GM12878 (cell line): Measurements from ENCODE around the gene TRIM68. TPM values are rescaled to one million over a fixed set of nuclear protein-coding genes. Genes with fewer than 3 reads are reported as not detected.

ENCODE experiments used
- ATAC-seq: fragments of 200-7000 bp; cut with Tn5 transposase; 3 replicates; pipeline ENCODE4 v1.9.1; 2020; ENCODE audit warnings: mild to moderate bottlenecking, moderate library complexity
- BruUV-seq: library from RNA; stranded (reverse); fragments of 400-500 nt; replicated peaks from 2 replicates; lab custom pipeline; 2021; lab: Mats Ljungman, UMichigan
- CTCF ChIA-PET: fragments of 300-600 bp; sonication (Branson Sonifier 250); formaldehyde crosslinking; extraction: SDS; loops from one replicate; lab custom pipeline; 2021; ENCODE audit warnings: inconsistent platforms; lab: Yijun Ruan, JAX
- POLR2A ChIA-PET: fragments of 350-600 bp; formaldehyde crosslinking; extraction: SDS; loops from one replicate; lab custom pipeline; 2021; ENCODE audit warnings: inconsistent platforms; lab: Charles Lee
- RAD21 ChIA-PET: fragments of 300-600 bp; sonication (Branson Sonifier 250); formaldehyde crosslinking; loops from one replicate; lab custom pipeline; 2023; ENCODE audit warnings: antibody characterized with exemption; ENCODE audit not compliant: unreplicated experiment; lab: Charles Lee
- SMC1A ChIA-PET: fragments of 300-600 bp; sonication (Branson Sonifier 250); formaldehyde crosslinking; loops from one replicate; lab custom pipeline; 2023; ENCODE audit not compliant: unreplicated experiment, uncharacterized antibody; lab: Charles Lee
- DNase-seq: peaks from one replicate; pipeline ENCODE4 v3.0.0-alpha.2; 2011; ENCODE audit warnings: low read depth, low spot score
- FAIRE-seq: peaks from 3 replicates; lab custom pipeline; 2011; peaks lifted over from hg19 to GRCh38; lab: Jason Lieb, UNC
- H2AFZ ChIP-seq: 2 replicates; pipeline ENCODE4 v1.6.0; 2011; ENCODE audit warnings: low read depth, low read length, control low read depth; ENCODE audit not compliant: control insufficient read depth
- H3K27ac ChIP-seq: 2 replicates; pipeline ENCODE4 v1.5.1; 2011; ENCODE audit warnings: control low read depth; ENCODE audit not compliant: control insufficient read depth, insufficient read depth
- H3K27me3 ChIP-seq, 2 experiments: replicated peaks in 1 of 2; 2 replicates each; pipeline versions ENCODE4 v1.6.0 to v1.6.1; 2011; ENCODE audit warnings: low read length in 1 of 2; ENCODE audit not compliant: control insufficient read depth in 2 of 2, insufficient read depth in 2 of 2
- H3K36me3 ChIP-seq, 2 experiments: 2 replicates each; pipeline ENCODE4 v1.5.1; 2011; ENCODE audit warnings: low read length in 1 of 2; ENCODE audit not compliant: control insufficient read depth in 2 of 2, insufficient read depth in 2 of 2
- H3K4me1 ChIP-seq: 2 replicates; pipeline ENCODE4 v1.6.1; 2011; ENCODE audit warnings: mild to moderate bottlenecking, low read length, moderate library complexity, mixed read lengths; ENCODE audit not compliant: control insufficient read depth, insufficient read depth
- H3K4me2 ChIP-seq: 2 replicates; pipeline ENCODE4 v1.6.0; 2011; ENCODE audit warnings: control low read depth; ENCODE audit not compliant: control insufficient read depth, insufficient read depth
- H3K4me3 ChIP-seq: fragments of 200-600 bp; sonication (generic); 2 replicates; pipeline ENCODE4 v1.5.1; 2016
- H3K79me2 ChIP-seq: 2 replicates; pipeline ENCODE4 v1.6.0; 2011; ENCODE audit warnings: low read length; ENCODE audit not compliant: control insufficient read depth, insufficient read depth
- H3K9ac ChIP-seq: 2 replicates; pipeline ENCODE4 v1.8.0; 2011; ENCODE audit warnings: low read length, control low read depth, mixed read lengths; ENCODE audit not compliant: control insufficient read depth, insufficient read depth
- H3K9me3 ChIP-seq: replicated peaks from 3 replicates; pipeline ENCODE4 v1.5.1; 2011; ENCODE audit warnings: mild to moderate bottlenecking, low read length; ENCODE audit not compliant: control insufficient read depth, insufficient read depth
- H4K20me1 ChIP-seq: 2 replicates; pipeline ENCODE4 v1.6.0; 2011; ENCODE audit not compliant: control insufficient read depth, insufficient read depth
- ATF2 ChIP-seq: IDR thresholded peaks from 2 replicates; pipeline ENCODE4 v1.6.1; 2012; ENCODE audit warnings: low read length, inconsistent platforms
- E2F4 ChIP-seq: IDR thresholded peaks from 2 replicates; pipeline ENCODE4 v1.6.1; 2012; ENCODE audit warnings: low read depth, low read length, improper control_type of control experiment
- FOS ChIP-seq: IDR thresholded peaks from 3 replicates; pipeline ENCODE4 v1.6.1; 2011; ENCODE audit warnings: borderline replicate concordance; ENCODE audit not compliant: insufficient read length; ENCODE audit errors: extremely low read depth
- GATAD2B ChIP-seq: fragments of 450-650 bp; conservative IDR thresholded peaks from 2 replicates; pipeline ENCODE4 v1.6.1; 2017; ENCODE audit warnings: low read depth, mild to moderate bottlenecking, moderate library complexity
- HDAC2 ChIP-seq: fragments of 200-600 bp; sonication (generic); IDR thresholded peaks from 2 replicates; pipeline ENCODE4 v1.6.1; 2017
- HDAC6 ChIP-seq: fragments of 200-600 bp; sonication (generic); IDR thresholded peaks from one replicate; pipeline ENCODE4 v1.8.0; 2017; ENCODE audit warnings: antibody characterized with exemption; ENCODE audit not compliant: unreplicated experiment
- IKZF1 ChIP-seq: fragments of 450-650 bp; conservative IDR thresholded peaks from 2 replicates; pipeline ENCODE4 v1.6.1; 2017; ENCODE audit warnings: antibody characterized with exemption, mild to moderate bottlenecking
- KAT2A ChIP-seq: conservative IDR thresholded peaks from 2 replicates; pipeline ENCODE4 v1.6.1; 2011; ENCODE audit warnings: low read depth, low read length; ENCODE audit not compliant: control insufficient read depth
- MTA3 ChIP-seq: IDR thresholded peaks from 2 replicates; pipeline ENCODE4 v1.6.1; 2012; ENCODE audit warnings: low read length, inconsistent platforms, borderline replicate concordance
- ZBTB40 ChIP-seq: fragments of 450-650 bp; IDR thresholded peaks from 2 replicates; pipeline ENCODE4 v1.6.1; 2016; ENCODE audit warnings: mild to moderate bottlenecking, moderate library complexity, borderline replicate concordance
- WGBS: methylation state at CpG from one replicate; pipeline ENCODE4 v1.1.6; 2016; ENCODE audit warnings: low lambda C conversion rate; ENCODE audit not compliant: insufficient replicate concordance, insufficient coverage; ENCODE audit errors: missing lambda C conversion rate; 5-methylcytosine and 5-hydroxymethylcytosine counted together
- in situ Hi-C: fragments of 300-500 bp; cut with MboI; formaldehyde crosslinking; loops from 9 replicates; pipeline ENCODE4 v1.14.3; 2018; ENCODE audit warnings: mixed read lengths
- intact Hi-C: fragments of 100-400 bp; cut with micrococcal nuclease; formaldehyde crosslinking; loops from one replicate; pipeline ENCODE4 v1.14.2; 2022; ENCODE audit not compliant: unreplicated experiment
- polyA plus RNA-seq, 11 experiments: library from polyadenylated mRNA; depleted of rRNA in 4 of 11; unstranded in 6 of 11; stranded (reverse) in 5 of 11; fragments of >200 nt; fragmentation: Nextera tagmentation in 4 of 11; fragmentation: Illumina TruSeq in 1 of 11; extraction: Ambion mirVana in 4 of 11; extraction: Trizol in 1 of 11; gene quantifications; 1 replicate in 1 of 11; 2 replicates in 10 of 11; pipeline versions ENCODE4 v1.2.1 to v1.2.3, GENCODE V29; 2011 to 2016; ENCODE audit warnings: inconsistent platforms in 2 of 11, missing spikeins in 2 of 11, low read depth in 1 of 11
- total RNA-seq, 4 experiments: library from RNA; depleted of rRNA in 3 of 4; stranded (reverse); fragments of >200 nt in 3 of 4; fragmentation: Illumina TruSeq in 1 of 4; extraction: Trizol in 1 of 4; gene quantifications; 2 replicates each; pipeline versions ENCODE4 v1.2.1 to v1.2.3, GENCODE V29; 2013 to 2021

TRIM68 gene
- total and polyA plus RNA-seq, 10 of the 15 experiments (the other 5 are each of a cell fraction or from before 2014, with no cell fraction given), result 3.3 to 13.7 (median 8.3) TPM

DNA sequence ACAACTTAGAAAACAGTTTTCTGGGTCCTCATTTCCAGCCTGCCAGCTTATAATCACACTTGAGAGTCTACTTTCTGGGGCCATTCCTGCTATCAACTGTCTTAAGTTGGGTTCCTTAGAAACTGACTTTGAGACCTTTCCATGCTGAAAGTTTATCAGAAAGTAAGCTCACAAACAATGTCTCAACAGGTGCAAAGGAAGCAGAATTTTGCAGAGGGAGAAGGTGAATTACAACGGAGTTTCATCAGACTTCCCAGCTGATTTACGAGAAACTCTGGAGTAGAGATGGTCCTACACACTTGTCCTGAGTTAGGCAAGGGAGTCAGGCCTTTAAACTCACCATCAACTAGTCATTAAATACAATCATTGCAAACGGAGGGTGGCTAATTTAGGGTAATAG, 31.2 kb downstream of the TRIM68 start:
- TF ChIP-seq ATF2 (no peak), IKZF1 (no peak), E2F4 (no peak), GATAD2B (no peak), HDAC6 (no peak), KAT2A (no peak), FOS (no peak), ZBTB40 (no peak), HDAC2 (no peak), MTA3 (no peak)
- no peak overlapping the region for H3K9ac ChIP-seq
- in situ Hi-C loops, result no loop called here
- no peaks in the 10 kb centered on the region for H4K20me1 ChIP-seq
- no peak overlapping the region for H2AFZ ChIP-seq
- ChIA-PET RAD21 (no interaction called here), SMC1A (no interaction called here), CTCF (no interaction called here), POLR2A (no interaction called here)
- no TSS peak for BruUV-seq
- FAIRE-seq (no peak), ATAC-seq (no peak), DNase-seq (no peak)
- H3K4me2 ChIP-seq, result no peak overlapping the region
- H3K79me2 ChIP-seq, result no peaks in the 10 kb centered on the region
- H3K4me3 ChIP-seq, result no peak overlapping the region
- H3K9me3 ChIP-seq, result no peaks in the 10 kb centered on the region
- no peaks in the 10 kb centered on the region for H3K36me3 ChIP-seq
- H3K27me3 ChIP-seq, result no peaks in the 10 kb centered on the region; a peak in 1 of 4 replicates
- no peak overlapping the region for H3K27ac ChIP-seq
- 17% methylated on average over 3 of the region's 3 CpGs for WGBS
- H3K4me1 ChIP-seq, result no peaks in the 10 kb centered on the region
- intact Hi-C loops, result no loop called here
